ENCODE results near the gene ANO3. TPM values are rescaled to one million over a fixed set of nuclear protein-coding genes. Genes with fewer than 3 reads are reported as not detected.

ANO3 gene
- total RNA-seq: not detected

DNA sequence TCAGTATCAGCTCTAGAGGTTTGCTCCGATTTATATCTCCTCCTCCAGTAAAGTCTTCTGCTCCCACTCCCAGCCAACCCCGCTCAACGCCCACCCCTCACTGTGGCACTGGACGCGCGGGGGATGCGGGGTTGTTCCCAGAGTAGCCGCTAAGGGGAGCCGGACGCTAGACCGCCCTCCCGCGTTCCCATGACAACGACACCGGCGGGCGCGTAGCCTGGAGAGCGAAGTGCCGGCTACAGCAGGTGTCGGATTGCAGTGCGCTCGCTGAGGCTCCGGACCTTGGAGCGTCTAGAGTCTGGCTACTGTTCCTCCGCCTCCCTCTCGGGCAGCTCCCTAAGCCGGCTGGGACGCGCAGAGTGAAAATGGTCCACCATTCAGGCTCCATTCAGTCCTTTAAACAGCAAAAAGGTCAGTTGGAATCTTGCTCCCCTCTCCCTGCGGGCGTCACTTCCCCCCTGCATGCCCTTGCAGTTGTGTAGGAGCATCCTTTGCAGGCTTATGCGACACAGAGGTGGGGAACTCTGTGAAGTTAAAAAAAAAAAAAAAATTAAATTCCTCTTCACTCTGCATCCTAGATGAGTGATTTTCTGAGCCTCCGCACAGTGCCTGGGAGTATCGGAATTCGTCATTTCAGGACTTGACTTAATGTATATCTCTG lies at the start of gene ANO3:
Gene ANO3 (plus strand): TSS at position 220 of the 661 bp plus-strand sequence. CDS start 146 bp downstream, at position 366.
- ChIA-PET POLR2A (no interaction called here), CTCF (no interaction called here)
- ATAC-seq: no peak
- peaks cover 3% of the 10 kb centered on the region for H3K9me3 Mint-ChIP-seq
- no peak within 1 kb of the TSS for H3K4me3 Mint-ChIP-seq
- intact Hi-C loops (cut with micrococcal nuclease): no loop called here
- H3K36me3 Mint-ChIP-seq (ENCODE audit: low read depth): no peaks in the 10 kb centered on the region
- TF ChIP-seq, protein P1, sequence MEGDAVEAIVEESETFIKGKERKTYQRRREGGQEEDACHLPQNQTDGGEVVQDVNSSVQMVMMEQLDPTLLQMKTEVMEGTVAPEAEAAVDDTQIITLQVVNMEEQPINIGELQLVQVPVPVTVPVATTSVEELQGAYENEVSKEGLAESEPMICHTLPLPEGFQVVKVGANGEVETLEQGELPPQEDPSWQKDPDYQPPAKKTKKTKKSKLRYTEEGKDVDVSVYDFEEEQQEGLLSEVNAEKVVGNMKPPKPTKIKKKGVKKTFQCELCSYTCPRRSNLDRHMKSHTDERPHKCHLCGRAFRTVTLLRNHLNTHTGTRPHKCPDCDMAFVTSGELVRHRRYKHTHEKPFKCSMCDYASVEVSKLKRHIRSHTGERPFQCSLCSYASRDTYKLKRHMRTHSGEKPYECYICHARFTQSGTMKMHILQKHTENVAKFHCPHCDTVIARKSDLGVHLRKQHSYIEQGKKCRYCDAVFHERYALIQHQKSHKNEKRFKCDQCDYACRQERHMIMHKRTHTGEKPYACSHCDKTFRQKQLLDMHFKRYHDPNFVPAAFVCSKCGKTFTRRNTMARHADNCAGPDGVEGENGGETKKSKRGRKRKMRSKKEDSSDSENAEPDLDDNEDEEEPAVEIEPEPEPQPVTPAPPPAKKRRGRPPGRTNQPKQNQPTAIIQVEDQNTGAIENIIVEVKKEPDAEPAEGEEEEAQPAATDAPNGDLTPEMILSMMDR (IDR thresholded peaks at IDR 0.05): peak; percentile 25
- H3K4me1 Mint-ChIP-seq (ENCODE audit: low read depth): no peaks in the 10 kb centered on the region
- no peak within 1 kb of the TSS for H3K27ac Mint-ChIP-seq
- H3K27me3 Mint-ChIP-seq: peaks cover 2% of the 10 kb centered on the region
- DNase-seq: peak; percentile 20

DNA sequence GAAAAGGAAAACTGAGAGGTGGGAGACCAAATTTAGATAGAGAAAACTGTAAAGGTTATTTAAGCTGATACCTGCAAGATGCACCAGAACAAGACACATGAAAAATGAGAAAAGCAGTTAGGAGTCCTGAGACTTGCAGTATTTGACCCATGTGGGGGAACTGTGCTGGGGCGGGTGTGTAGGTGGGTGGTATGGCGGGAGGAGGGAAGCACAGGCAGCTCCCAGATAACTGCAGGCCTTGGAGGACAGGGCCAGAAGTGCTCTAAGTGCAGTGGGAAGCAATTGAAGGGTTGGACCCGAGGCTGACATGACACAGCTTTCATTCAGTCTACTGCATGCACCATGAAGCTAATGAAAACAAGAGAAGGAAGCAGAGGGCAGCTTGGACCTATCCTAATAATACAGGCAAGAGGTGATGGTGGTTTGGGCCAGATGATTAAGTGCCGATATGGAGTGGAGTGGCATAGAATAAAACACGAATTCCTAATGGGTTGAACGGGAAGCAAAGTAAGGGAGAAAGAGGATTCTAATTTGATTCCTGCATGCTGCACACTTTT lies 48.0 kb upstream of the ANO3 start:
- DNase-seq (no peak), ATAC-seq (no peak)
- H3K4me3 Mint-ChIP-seq: peak overlapping the region; percentile 54
- peaks cover 7% of the 10 kb centered on the region for H3K4me1 Mint-ChIP-seq (ENCODE audit: low read depth)
- no peaks in the 10 kb centered on the region for H3K36me3 Mint-ChIP-seq (ENCODE audit: low read depth)
- intact Hi-C loops (cut with micrococcal nuclease): no loop called here
- CTCF ChIA-PET: interaction anchor here (1.5 kb wide), 3 partner anchors 9 to 266 kb away, joined by 4 to 7 read pairs (median 4); no protein-coding TSS in a partner anchor
- no peak overlapping the region for H3K27ac Mint-ChIP-seq
- POLR2A ChIA-PET: no interaction called here
- H3K9me3 Mint-ChIP-seq: no peaks in the 10 kb centered on the region
- peaks cover 13% of the 10 kb centered on the region for H3K27me3 Mint-ChIP-seq
- TF ChIP-seq, protein P1 (IDR thresholded peaks at IDR 0.05): no peak

DNA sequence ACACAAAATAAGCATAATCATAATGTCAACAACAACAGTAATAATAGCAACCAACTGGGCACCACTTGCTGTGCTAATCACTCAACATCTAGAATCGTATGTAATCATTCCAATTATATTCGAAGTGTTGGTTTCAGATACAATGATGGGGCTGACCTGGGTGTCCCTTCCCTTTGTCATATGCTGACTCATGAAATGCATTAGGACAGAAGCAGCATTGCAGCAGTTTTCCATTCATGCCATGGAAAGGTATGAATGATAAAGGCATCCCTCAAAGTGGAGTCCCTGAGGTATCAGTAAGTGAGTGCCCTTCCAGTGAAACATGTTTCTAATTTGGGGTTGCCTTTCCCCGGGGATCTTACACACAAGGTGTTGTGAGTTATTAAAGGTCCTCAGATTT lies 46.3 kb upstream of the ANO3 start:
- Mint-ChIP-seq H3K36me3 (ENCODE audit: low read depth) (no peaks in the 10 kb centered on the region), H3K27me3 (peaks cover 13% of the 10 kb centered on the region), H3K4me3 (no peak overlapping the region), H3K4me1 (ENCODE audit: low read depth) (peaks cover 7% of the 10 kb centered on the region), H3K27ac (no peak overlapping the region), H3K9me3 (no peaks in the 10 kb centered on the region)
- ATAC-seq (no peak), DNase-seq (no peak)
- CTCF ChIA-PET: no interaction called here
- TF ChIP-seq, protein P1 (IDR thresholded peaks at IDR 0.05): no peak
- POLR2A ChIA-PET: no interaction called here
- intact Hi-C loops (cut with micrococcal nuclease): loop anchor here (5.0 kb wide), 1 partner anchor 362 kb away; no protein-coding TSS in a partner anchor

DNA sequence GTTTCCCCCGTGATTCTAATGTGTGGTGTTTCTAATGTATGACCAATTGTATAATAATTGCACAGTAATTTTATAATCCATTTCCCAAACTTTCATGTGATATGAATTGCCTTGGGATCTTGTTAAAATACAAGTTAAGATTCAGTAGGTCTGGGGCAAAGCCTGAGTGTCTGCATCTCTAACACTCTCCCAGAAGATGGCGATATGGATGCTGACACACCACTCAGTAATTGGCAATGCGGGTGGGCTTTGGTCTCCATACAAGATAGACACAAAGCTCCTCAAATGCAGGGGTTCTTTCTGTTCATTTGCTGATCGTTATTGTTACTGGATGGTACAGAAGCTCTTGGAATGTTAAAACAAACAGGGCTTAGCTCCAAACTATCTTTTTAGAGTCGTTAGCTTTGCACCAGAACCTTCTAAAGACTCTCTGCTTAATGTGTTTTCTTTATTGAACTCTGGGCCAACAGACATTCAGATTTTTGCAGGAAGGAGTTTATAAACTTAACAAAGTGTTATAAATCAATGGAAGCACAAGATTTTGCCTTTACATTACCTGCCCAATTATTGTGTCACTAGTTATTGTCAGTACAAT lies 45.4 kb upstream of the ANO3 start:
- POLR2A ChIA-PET: no interaction called here
- intact Hi-C loops (cut with micrococcal nuclease): loop anchor here (5.0 kb wide), 1 partner anchor 361 kb away; no protein-coding TSS in a partner anchor
- no peak for DNase-seq

More for the DNA sequence above, 45.4 kb upstream of the ANO3 start:
- Mint-ChIP-seq H3K36me3 (ENCODE audit: low read depth) (no peaks in the 10 kb centered on the region), H3K27ac (no peak overlapping the region), H3K27me3 (peaks cover 13% of the 10 kb centered on the region), H3K9me3 (no peaks in the 10 kb centered on the region), H3K4me3 (no peak overlapping the region), H3K4me1 (ENCODE audit: low read depth) (peaks cover 7% of the 10 kb centered on the region)
- TF ChIP-seq, protein P1 (IDR thresholded peaks at IDR 0.05): no peak
- CTCF ChIA-PET: interaction anchor here (1.0 kb wide), 1 partner anchor 12 kb away, joined by 3 read pairs; no protein-coding TSS in a partner anchor
- no peak for ATAC-seq
